Measurements from ENCODE around the gene GSK3A. TPM values are rescaled to one million over a fixed set of nuclear protein-coding genes. Genes with fewer than 3 reads are reported as not detected.
A peak's percentile ranks its signal among the peaks of the same experiment; 100 is the strongest.

GSK3A gene
- total and polyA plus RNA-seq, 9 of the 15 experiments (the other 6 are each of a cell fraction or from before 2014, with no cell fraction given), result 0.62 to 90.7 (median 33.3) TPM

DNA sequence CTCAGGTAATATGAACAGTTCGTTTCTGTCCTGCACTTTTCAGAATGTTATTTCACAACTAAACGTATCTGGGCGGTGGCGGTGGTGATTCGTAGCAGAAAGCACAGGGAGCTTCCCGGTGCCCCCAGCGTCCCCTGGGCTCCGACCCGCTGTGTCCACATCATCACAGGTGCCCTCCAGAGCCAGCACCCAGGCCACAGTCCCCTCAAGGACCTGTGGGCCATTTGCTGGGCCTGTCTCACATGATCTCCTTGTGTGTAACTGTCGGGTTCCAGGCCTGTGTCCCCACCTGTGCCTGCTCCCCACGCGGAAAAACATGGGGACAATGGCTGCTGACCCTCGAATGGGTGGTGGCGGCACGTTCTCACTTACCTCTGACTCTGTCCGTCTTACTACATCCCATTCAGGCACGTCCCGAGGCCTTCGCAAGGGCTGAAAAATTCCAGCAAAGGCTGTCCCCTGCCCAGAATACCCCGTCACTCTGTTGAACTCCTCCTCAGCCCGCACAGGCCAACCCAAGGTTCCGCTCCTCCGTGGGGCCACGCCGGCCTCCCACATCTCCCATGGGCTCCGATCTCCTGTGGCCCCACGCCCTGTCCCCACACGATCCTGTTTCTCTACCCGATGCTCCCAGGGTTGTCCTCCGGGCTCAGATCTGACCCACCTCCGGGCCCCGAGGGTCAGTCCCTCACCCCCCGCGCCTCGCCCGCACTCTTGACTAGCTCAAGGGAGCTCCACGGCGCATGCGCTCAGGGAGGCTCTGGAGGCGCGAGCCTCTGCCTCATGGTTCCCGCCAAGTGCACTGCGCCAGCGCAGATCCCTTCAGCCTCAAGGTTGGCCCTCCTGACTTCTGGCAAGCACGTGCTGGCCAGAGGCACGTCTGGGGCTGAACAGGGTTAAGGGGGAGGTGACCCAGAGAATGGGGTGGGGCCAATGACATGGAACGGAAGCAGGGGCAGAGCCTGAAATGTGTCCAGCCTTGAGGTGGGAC, 46.1 kb downstream of the GSK3A start:
- intact Hi-C loops (cut with micrococcal nuclease), result loop anchor here (5.0 kb wide), 1 partner anchor 46 kb away; the partner anchor contains the start of gene GSK3A
- peaks cover 28% of the 10 kb centered on the region for H3K79me2 ChIP-seq (ENCODE audit: control insufficient read depth, insufficient read depth, low read length)
- no peak overlapping the region for H2AFZ ChIP-seq (ENCODE audit: low read depth, low read length)
- H3K27me3 ChIP-seq (ENCODE audit: control insufficient read depth in 2 of 2, insufficient read depth in 2 of 2, low read length in 2 of 2), result peaks cover 0 to 3% of the 10 kb centered on the region in 2 experiments; a peak in 2 of 5 replicates
- H3K9ac ChIP-seq (ENCODE audit: insufficient read depth in 1 of 2, low read depth in 2 of 2, low read length in 2 of 2), result 0 out of 4 replicates have a peak overlapping the region, but pooled peaks of 1 of the 2 experiments have one; percentile 43
- peaks cover 24% of the 10 kb centered on the region; the same call in 1 of the 2 replicates for H4K20me1 ChIP-seq (replicated peaks; ENCODE audit: control insufficient read depth, insufficient read depth, low read length)
- WGBS (ENCODE audit: insufficient coverage, low coverage, missing lambda C conversion rate), result 90% methylated on average over 32 of the region's 47 CpGs
- H3K9me3 ChIP-seq (replicated peaks; ENCODE audit: control insufficient read depth, insufficient read depth, low read depth, low read length), result peaks cover 4% of the 10 kb centered on the region; the same call in 1 of the 2 replicates
- no peak overlapping the region for H3K4me3 ChIP-seq
- H3K4me2 ChIP-seq (ENCODE audit: insufficient read depth, low read length), result no peak overlapping the region
- ATAC-seq (0 out of 3 replicates have a peak, but pooled peaks have one; percentile 5), FAIRE-seq (no peak), DNase-seq (ENCODE audit: extremely low read depth in 1 of 4, low spot score in 3 of 4) (peak in 3 of 4 experiments; percentile 36 to 50 (median 37))
- H3K27ac ChIP-seq (ENCODE audit: extremely low read depth, low read depth, low read length), result no peak overlapping the region; the same call in 2 of the 3 replicates
- POLR2A ChIA-PET, result no interaction called here
- in situ Hi-C loops (cut with MboI), result no loop called here
- CTCF ChIA-PET (ENCODE audit: low intra/inter-chr PET ratio), result no interaction called here
- H3K36me3 ChIP-seq (ENCODE audit: control insufficient read depth, insufficient read depth, low read length), result peaks cover 49% of the 10 kb centered on the region; the same call in 2 of the 3 replicates
- no TSS peak for BruUV-seq (replicated peaks)
- peaks cover 2% of the 10 kb centered on the region for H3K9me1 ChIP-seq (ENCODE audit: control insufficient read depth, insufficient read depth, low read length)
- peaks cover 36 to 48% of the 10 kb centered on the region in 2 experiments for H3K4me1 ChIP-seq (replicated peaks in 1 of 2; ENCODE audit: control insufficient read depth in 2 of 2, insufficient read depth in 2 of 2, low read length in 2 of 2)
- TF ChIP-seq PYGO2 (tag; IDR thresholded peaks at IDR 0.05), result no peak
- no peak for TF ChIP-seq CAMTA2 (CRISPR knock-in tag; conservative IDR thresholded peaks at IDR 0.05)
- TF ChIP-seq SMARCA4 (IDR thresholded peaks at IDR 0.05), result no peak
- TF ChIP-seq, protein P1, sequence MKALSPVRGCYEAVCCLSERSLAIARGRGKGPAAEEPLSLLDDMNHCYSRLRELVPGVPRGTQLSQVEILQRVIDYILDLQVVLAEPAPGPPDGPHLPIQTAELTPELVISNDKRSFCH (CRISPR knock-in tag; IDR thresholded peaks at IDR 0.05), result no peak
- TF ChIP-seq, protein P1 (tag; IDR thresholded peaks at IDR 0.05), result no peak
- peak; percentile 14; the same call in 1 of the 2 replicates for TF ChIP-seq EP400 (IDR thresholded peaks at IDR 0.05)
- peak; percentile 75 to 87 for TF ChIP-seq E2F6 (IDR thresholded peaks at IDR 0.05; ENCODE audit: borderline replicate concordance in 1 of 2, extremely low read depth in 1 of 2, insufficient read depth in 1 of 2, insufficient read length in 1 of 2, low read depth in 1 of 2, low read length in 1 of 2, poor library complexity in 1 of 2, severe bottlenecking in 1 of 2)
- peak in 1 of 2 experiments; percentile 43; a peak in 1 of 4 replicates for TF ChIP-seq MNT (conservative IDR thresholded peaks at IDR 0.05)
- TF ChIP-seq ZNF324 (CRISPR knock-in tag; IDR thresholded peaks at IDR 0.05), result no peak
- TF ChIP-seq, protein P2, sequence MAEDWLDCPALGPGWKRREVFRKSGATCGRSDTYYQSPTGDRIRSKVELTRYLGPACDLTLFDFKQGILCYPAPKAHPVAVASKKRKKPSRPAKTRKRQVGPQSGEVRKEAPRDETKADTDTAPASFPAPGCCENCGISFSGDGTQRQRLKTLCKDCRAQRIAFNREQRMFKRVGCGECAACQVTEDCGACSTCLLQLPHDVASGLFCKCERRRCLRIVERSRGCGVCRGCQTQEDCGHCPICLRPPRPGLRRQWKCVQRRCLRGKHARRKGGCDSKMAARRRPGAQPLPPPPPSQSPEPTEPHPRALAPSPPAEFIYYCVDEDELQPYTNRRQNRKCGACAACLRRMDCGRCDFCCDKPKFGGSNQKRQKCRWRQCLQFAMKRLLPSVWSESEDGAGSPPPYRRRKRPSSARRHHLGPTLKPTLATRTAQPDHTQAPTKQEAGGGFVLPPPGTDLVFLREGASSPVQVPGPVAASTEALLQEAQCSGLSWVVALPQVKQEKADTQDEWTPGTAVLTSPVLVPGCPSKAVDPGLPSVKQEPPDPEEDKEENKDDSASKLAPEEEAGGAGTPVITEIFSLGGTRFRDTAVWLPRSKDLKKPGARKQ (CRISPR knock-in tag; IDR thresholded peaks at IDR 0.05), result no peak
- peak; percentile 57 for TF ChIP-seq L3MBTL2 (IDR thresholded peaks at IDR 0.05)
- TF ChIP-seq, protein P3, sequence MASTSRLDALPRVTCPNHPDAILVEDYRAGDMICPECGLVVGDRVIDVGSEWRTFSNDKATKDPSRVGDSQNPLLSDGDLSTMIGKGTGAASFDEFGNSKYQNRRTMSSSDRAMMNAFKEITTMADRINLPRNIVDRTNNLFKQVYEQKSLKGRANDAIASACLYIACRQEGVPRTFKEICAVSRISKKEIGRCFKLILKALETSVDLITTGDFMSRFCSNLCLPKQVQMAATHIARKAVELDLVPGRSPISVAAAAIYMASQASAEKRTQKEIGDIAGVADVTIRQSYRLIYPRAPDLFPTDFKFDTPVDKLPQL (IDR thresholded peaks at IDR 0.05; ENCODE audit: extremely low read depth, insufficient read length), result no peak
- no peak for TF ChIP-seq ZEB2 (IDR thresholded peaks at IDR 0.05)
- TF ChIP-seq NR1H2 (CRISPR knock-in tag; IDR thresholded peaks at IDR 0.05), result no peak
